Measurements from ENCODE around the gene ZMIZ2.
"Not testable (repeated sequence)": the region's sequence is repeated elsewhere in the genome, so short reads cannot be mapped to it uniquely, and the experiment has no call there.

ZMIZ2 gene

GRCh38 chr7:44748045-44748947 lies at the start of gene ZMIZ2:
TSS of gene ZMIZ2 (plus strand) at chr7:44748847. CDS start at chr7:44756250, 7,403 bp downstream.
- H3K9me3 ChIP-seq (ENCODE audit: control insufficient read depth in 2 of 2, low read length in 2 of 2), result no peaks in the 10 kb centered on the region
- peaks cover 21 to 22% of the 10 kb centered on the region in 2 donors for H3K4me1 ChIP-seq (ENCODE audit: control insufficient read depth in 2 of 2, insufficient read depth in 2 of 2, low read length in 2 of 2)
- no peaks in the 10 kb centered on the region for H3K36me3 ChIP-seq (ENCODE audit: control insufficient read depth in 2 of 2, insufficient read depth in 2 of 2, low read length in 2 of 2)
- H3K9ac ChIP-seq (ENCODE audit: low read depth in 1 of 2, low read length in 2 of 2), result peak within 1 kb of the TSS; percentile 74 to 92
- H3K27ac ChIP-seq (ENCODE audit: low read depth in 2 of 2, low read length in 2 of 2), result peak within 1 kb of the TSS; percentile 96 to 97
- H3K27me3 ChIP-seq (ENCODE audit: control insufficient read depth in 2 of 2, insufficient read depth in 2 of 2, low read length in 2 of 2), result no peaks in the 10 kb centered on the region
- H3K4me3 ChIP-seq (ENCODE audit: low read length in 2 of 2), result peak within 1 kb of the TSS; percentile 84 to 85

DNA sequence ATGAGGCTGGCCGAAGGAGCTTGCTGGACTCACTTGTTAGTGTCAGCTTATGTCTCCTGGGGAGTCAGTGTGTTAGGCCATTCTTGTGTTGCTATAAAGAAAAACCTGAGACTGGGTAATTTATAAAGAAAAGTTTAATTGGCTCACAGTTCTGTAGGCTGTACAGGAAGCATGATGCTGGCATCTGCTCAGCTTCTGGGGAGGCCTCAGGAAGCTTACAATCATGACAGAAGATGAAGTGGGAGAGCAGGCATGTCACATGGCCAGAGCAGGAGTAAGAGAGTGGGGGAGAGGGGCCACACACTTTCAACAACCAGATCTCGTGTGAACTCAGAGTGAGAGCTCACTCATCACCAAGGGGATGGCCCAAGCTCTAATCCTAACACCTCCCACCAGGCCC lies 49.0 kb upstream of the ZMIZ2 start:
- H3K27ac ChIP-seq (ENCODE audit: low read depth in 2 of 2, low read length in 2 of 2), result not testable (repeated sequence)
- peaks cover 54 to 59% of the 10 kb centered on the region in 2 donors for H3K36me3 ChIP-seq (ENCODE audit: control insufficient read depth in 2 of 2, insufficient read depth in 2 of 2, low read length in 2 of 2)

DNA sequence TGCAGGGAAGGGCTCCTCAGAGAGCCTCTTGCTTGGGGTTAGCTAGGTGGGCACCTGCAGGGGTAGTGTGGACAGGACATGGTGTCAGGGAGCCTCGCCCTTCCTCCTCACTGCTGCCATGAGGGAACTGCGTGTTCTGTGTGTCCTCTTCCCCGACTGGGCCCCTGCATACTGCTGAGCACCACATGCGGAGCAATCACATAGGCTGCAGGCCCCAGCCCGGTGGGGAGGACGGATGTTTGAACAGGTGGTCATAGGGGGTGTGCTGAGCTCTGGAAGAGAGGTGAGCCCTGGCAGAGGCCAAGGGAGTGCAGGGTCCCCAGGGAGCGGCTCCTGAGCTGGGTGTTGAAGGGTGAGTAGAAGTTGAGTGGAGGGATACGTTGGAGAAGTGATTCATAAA lies 48.3 kb upstream of the ZMIZ2 start:
- Histone ChIP-seq H3K27me3 (ENCODE audit: control insufficient read depth in 2 of 2, insufficient read depth in 2 of 2, low read length in 2 of 2) (no peaks in the 10 kb centered on the region), H3K9me3 (ENCODE audit: control insufficient read depth in 2 of 2, low read length in 2 of 2) (no peaks in the 10 kb centered on the region), H3K9ac (ENCODE audit: low read depth in 1 of 2, low read length in 2 of 2) (no peak overlapping the region), H3K27ac (ENCODE audit: low read depth in 2 of 2, low read length in 2 of 2) (no peak overlapping the region), H3K4me3 (ENCODE audit: low read length in 2 of 2) (no peak overlapping the region), H3K36me3 (ENCODE audit: control insufficient read depth in 2 of 2, insufficient read depth in 2 of 2, low read length in 2 of 2) (peaks cover 51 to 57% of the 10 kb centered on the region in 2 donors), H3K4me1 (ENCODE audit: control insufficient read depth in 2 of 2, insufficient read depth in 2 of 2, low read length in 2 of 2) (no peaks in the 10 kb centered on the region)

More for the DNA sequence above, 49.0 kb upstream of the ZMIZ2 start:
- H3K9me3 ChIP-seq (ENCODE audit: control insufficient read depth in 2 of 2, low read length in 2 of 2); H3K27me3 ChIP-seq (ENCODE audit: control insufficient read depth in 2 of 2, insufficient read depth in 2 of 2, low read length in 2 of 2); H3K4me3 ChIP-seq (ENCODE audit: low read length in 2 of 2); H3K4me1 ChIP-seq (ENCODE audit: control insufficient read depth in 2 of 2, insufficient read depth in 2 of 2, low read length in 2 of 2); H3K9ac ChIP-seq (ENCODE audit: low read depth in 1 of 2, low read length in 2 of 2): not testable (repeated sequence)

DNA sequence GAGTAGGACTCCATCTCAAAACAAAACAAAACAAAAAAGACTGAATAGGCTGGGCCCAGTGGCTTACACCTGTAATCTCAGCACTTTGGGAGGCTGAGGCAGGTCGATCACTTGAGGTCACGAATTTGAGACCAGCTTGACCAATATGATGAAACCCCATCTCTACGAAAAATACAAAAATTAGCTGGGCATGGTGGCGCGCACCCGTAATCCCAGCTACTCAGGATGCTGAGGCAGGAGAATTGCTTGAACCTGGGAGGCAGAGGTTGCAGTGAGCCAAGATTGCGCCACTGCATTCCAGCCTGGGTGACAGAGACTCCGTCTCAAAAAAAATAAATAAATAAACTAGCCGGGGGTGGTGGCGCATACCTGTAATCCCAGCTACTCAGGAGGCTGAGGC lies 45.3 kb upstream of the ZMIZ2 start:
- peaks cover 42 to 52% of the 10 kb centered on the region in 2 donors for H3K36me3 ChIP-seq (ENCODE audit: control insufficient read depth in 2 of 2, insufficient read depth in 2 of 2, low read length in 2 of 2)
- not testable (repeated sequence) for H3K4me1 ChIP-seq (ENCODE audit: control insufficient read depth in 2 of 2, insufficient read depth in 2 of 2, low read length in 2 of 2); H3K27me3 ChIP-seq (ENCODE audit: control insufficient read depth in 2 of 2, insufficient read depth in 2 of 2, low read length in 2 of 2); H3K27ac ChIP-seq (ENCODE audit: low read depth in 2 of 2, low read length in 2 of 2); H3K4me3 ChIP-seq (ENCODE audit: low read length in 2 of 2); H3K9me3 ChIP-seq (ENCODE audit: control insufficient read depth in 2 of 2, low read length in 2 of 2); H3K9ac ChIP-seq (ENCODE audit: low read depth in 1 of 2, low read length in 2 of 2)

GRCh38 chr7:44703921-44704320 lies 44.7 kb upstream of the ZMIZ2 start:
- no peaks in the 10 kb centered on the region for H3K4me1 ChIP-seq (ENCODE audit: control insufficient read depth in 2 of 2, insufficient read depth in 2 of 2, low read length in 2 of 2)
- no peaks in the 10 kb centered on the region for H3K27me3 ChIP-seq (ENCODE audit: control insufficient read depth in 2 of 2, insufficient read depth in 2 of 2, low read length in 2 of 2)
- no peaks in the 10 kb centered on the region for H3K9me3 ChIP-seq (ENCODE audit: control insufficient read depth in 2 of 2, low read length in 2 of 2)
- H3K9ac ChIP-seq (ENCODE audit: low read depth in 1 of 2, low read length in 2 of 2), result no peak overlapping the region
- no peak overlapping the region for H3K27ac ChIP-seq (ENCODE audit: low read depth in 2 of 2, low read length in 2 of 2)
- peaks cover 42 to 54% of the 10 kb centered on the region in 2 donors for H3K36me3 ChIP-seq (ENCODE audit: control insufficient read depth in 2 of 2, insufficient read depth in 2 of 2, low read length in 2 of 2)
- H3K4me3 ChIP-seq (ENCODE audit: low read length in 2 of 2), result no peak overlapping the region

DNA sequence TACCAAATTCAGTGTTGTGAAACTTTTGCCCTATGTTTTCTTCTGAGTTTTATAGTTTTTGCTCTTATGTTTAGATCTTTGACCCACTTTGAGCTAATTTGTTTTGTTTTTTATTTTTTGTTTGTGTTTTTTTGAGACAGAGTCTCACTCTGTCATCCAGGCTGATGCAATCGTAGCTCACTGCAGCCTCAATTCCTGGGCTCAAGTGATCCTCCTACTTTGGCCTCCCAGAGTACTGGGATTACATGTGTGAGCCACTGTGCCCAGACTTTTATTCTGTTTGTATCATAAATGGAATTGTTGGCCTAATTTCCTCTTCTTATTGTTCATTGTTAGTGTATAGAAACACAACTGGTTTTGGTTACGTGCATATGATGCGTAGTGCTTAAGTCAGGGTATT lies 43.2 kb upstream of the ZMIZ2 start:
- no peak overlapping the region for H3K9ac ChIP-seq (ENCODE audit: low read depth in 1 of 2, low read length in 2 of 2)
- no peaks in the 10 kb centered on the region for H3K9me3 ChIP-seq (ENCODE audit: control insufficient read depth in 2 of 2, low read length in 2 of 2)
- peaks cover 39 to 53% of the 10 kb centered on the region in 2 donors for H3K36me3 ChIP-seq (ENCODE audit: control insufficient read depth in 2 of 2, insufficient read depth in 2 of 2, low read length in 2 of 2)
- no peak overlapping the region for H3K4me3 ChIP-seq (ENCODE audit: low read length in 2 of 2)
- H3K4me1 ChIP-seq (ENCODE audit: control insufficient read depth in 2 of 2, insufficient read depth in 2 of 2, low read length in 2 of 2), result no peaks in the 10 kb centered on the region
- no peak overlapping the region for H3K27ac ChIP-seq (ENCODE audit: low read depth in 2 of 2, low read length in 2 of 2)
- H3K27me3 ChIP-seq (ENCODE audit: control insufficient read depth in 2 of 2, insufficient read depth in 2 of 2, low read length in 2 of 2), result no peaks in the 10 kb centered on the region

GRCh38 chr7:44706788-44707557 lies 41.7 kb upstream of the ZMIZ2 start:
- Histone ChIP-seq H3K9ac (ENCODE audit: low read depth in 1 of 2, low read length in 2 of 2) (no peak overlapping the region), H3K4me3 (ENCODE audit: low read length in 2 of 2) (no peak overlapping the region), H3K36me3 (ENCODE audit: control insufficient read depth in 2 of 2, insufficient read depth in 2 of 2, low read length in 2 of 2) (peaks cover 28 to 43% of the 10 kb centered on the region in 2 donors), H3K27ac (ENCODE audit: low read depth in 2 of 2, low read length in 2 of 2) (no peak overlapping the region), H3K9me3 (ENCODE audit: control insufficient read depth in 2 of 2, low read length in 2 of 2) (no peaks in the 10 kb centered on the region), H3K27me3 (ENCODE audit: control insufficient read depth in 2 of 2, insufficient read depth in 2 of 2, low read length in 2 of 2) (no peaks in the 10 kb centered on the region), H3K4me1 (ENCODE audit: control insufficient read depth in 2 of 2, insufficient read depth in 2 of 2, low read length in 2 of 2) (no peaks in the 10 kb centered on the region)

DNA sequence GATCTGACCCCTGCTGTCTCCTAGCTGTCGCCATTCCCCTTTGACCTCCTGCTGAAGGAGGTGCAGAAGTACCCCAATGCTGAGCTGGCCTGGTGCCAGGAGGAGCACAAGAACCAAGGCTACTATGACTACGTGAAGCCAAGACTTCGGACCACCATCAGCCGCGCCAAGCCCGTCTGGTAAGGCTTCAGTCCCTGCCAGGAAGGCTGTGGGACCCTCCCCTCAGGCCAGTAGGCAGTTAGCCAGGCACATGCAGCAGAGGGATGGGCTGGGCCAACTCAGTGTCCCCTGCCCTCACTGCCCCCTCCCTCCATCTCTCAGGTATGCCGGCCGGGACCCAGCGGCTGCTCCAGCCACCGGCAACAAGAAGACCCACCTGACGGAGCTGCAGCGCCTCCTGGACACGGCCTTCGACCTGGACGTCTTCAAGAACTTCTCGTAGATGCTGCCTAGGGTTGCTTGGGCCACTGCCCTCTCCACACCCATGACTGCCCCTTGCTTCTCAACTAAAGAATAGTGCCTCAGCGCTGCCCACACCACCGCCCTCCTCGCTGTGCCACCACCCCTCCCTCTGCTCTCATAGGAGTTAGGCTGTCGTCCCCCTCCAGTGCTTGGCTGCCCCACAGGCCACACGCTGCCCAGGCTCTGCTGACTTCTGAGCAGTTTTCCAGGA lies 41.0 kb upstream of the ZMIZ2 start:
- Histone ChIP-seq H3K4me3 (ENCODE audit: low read length in 2 of 2) (no peak overlapping the region), H3K27ac (ENCODE audit: low read depth in 2 of 2, low read length in 2 of 2) (no peak overlapping the region), H3K4me1 (ENCODE audit: control insufficient read depth in 2 of 2, insufficient read depth in 2 of 2, low read length in 2 of 2) (no peaks in the 10 kb centered on the region), H3K9me3 (ENCODE audit: control insufficient read depth in 2 of 2, low read length in 2 of 2) (no peaks in the 10 kb centered on the region), H3K9ac (ENCODE audit: low read depth in 1 of 2, low read length in 2 of 2) (no peak overlapping the region), H3K36me3 (ENCODE audit: control insufficient read depth in 2 of 2, insufficient read depth in 2 of 2, low read length in 2 of 2) (peaks cover 25 to 40% of the 10 kb centered on the region in 2 donors), H3K27me3 (ENCODE audit: control insufficient read depth in 2 of 2, insufficient read depth in 2 of 2, low read length in 2 of 2) (no peaks in the 10 kb centered on the region)

- H3K9me3 ChIP-seq (ENCODE audit: control insufficient read depth in 2 of 2, low read length in 2 of 2), result no peaks in the 10 kb centered on the region
- H3K27ac ChIP-seq (ENCODE audit: low read depth in 2 of 2, low read length in 2 of 2), result no peak overlapping the region
- H3K27me3 ChIP-seq (ENCODE audit: control insufficient read depth in 2 of 2, insufficient read depth in 2 of 2, low read length in 2 of 2), result no peaks in the 10 kb centered on the region
- no peak overlapping the region for H3K4me3 ChIP-seq (ENCODE audit: low read length in 2 of 2)
- no peak overlapping the region for H3K9ac ChIP-seq (ENCODE audit: low read depth in 1 of 2, low read length in 2 of 2)
- H3K4me1 ChIP-seq (ENCODE audit: control insufficient read depth in 2 of 2, insufficient read depth in 2 of 2, low read length in 2 of 2), result no peaks in the 10 kb centered on the region
- peaks cover 25 to 35% of the 10 kb centered on the region in 2 donors for H3K36me3 ChIP-seq (ENCODE audit: control insufficient read depth in 2 of 2, insufficient read depth in 2 of 2, low read length in 2 of 2)
Measured at GRCh38 chr7:44709011-44709915, 39.4 kb upstream of the ZMIZ2 start.
